OCI-LY7 (cell line): ENCODE results near the gene LMO2.
"Not testable (repeated sequence)": the region's sequence is repeated elsewhere in the genome, so short reads cannot be mapped to it uniquely, and the experiment has no call there.

Experiments
- CTCF ChIP-seq: fragments of 200-600 bp; sonication (generic); conservative IDR thresholded peaks from 2 replicates; pipeline ENCODE4 v1.5.1; 2014; ENCODE audit warnings: mild to moderate bottlenecking, antibody characterized with exemption, low read length, moderate library complexity, mixed read lengths
- EZH2phosphoT487 ChIP-seq: fragments of 200-600 bp; sonication (generic); IDR thresholded peaks from 2 replicates; pipeline ENCODE4 v1.6.1; 2018; ENCODE audit warnings: low read depth, borderline replicate concordance, mild to moderate bottlenecking, mixed run types, antibody characterized with exemption, low read length, moderate library complexity, mixed read lengths

DNA sequence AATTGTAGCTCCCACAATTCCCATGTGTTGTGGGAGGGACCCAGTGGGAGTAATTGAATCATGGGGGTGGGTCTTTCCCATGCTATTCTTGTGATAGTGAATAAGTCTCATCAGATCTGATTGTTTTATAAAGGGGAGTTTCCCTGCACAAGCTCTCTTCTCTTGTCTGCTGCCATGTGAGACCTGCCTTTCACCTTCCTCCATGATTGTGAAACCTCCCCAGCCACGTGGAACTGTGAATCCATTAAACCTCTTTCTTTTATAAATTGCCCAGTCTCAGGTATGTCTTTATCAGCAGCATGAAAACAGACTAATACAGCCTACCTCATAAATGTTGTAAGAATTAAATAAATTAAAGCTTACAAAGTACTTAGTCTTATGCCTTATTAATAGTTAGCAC lies 25.5 kb upstream of the LMO2 start:
- not testable (repeated sequence) for TF ChIP-seq CTCF, EZH2phosphoT487
